Endothelial cell of umbilical vein (primary cell): ENCODE results near the gene KLK5. TPM values are rescaled to one million over a fixed set of nuclear protein-coding genes. Genes with fewer than 3 reads are reported as not detected.

Experiments used
- BruUV-seq: library from RNA; stranded (reverse); fragments of 400-500 nt; replicated peaks from 2 replicates; lab custom pipeline; 2021; lab: Mats Ljungman, UMichigan
- CTCF ChIA-PET: fragments of 300-600, 350-600 bp; sonication (Branson Sonifier 250); formaldehyde crosslinking; loops from one replicate; lab custom pipeline; 2021; ENCODE audit warnings: antibody characterized with exemption, inconsistent platforms; lab: Charles Lee
- POLR2A ChIA-PET: fragments of 300-600, 350-600 bp; sonication (Branson Sonifier 250); formaldehyde crosslinking; loops from one replicate; lab custom pipeline; 2021; ENCODE audit warnings: antibody characterized with exemption, inconsistent platforms; lab: Charles Lee
- DNase-seq: peaks from one replicate; pipeline ENCODE4 v3.0.0-alpha.2; 2011; ENCODE audit warnings: low read depth, low spot score
- FAIRE-seq: peaks from 2 replicates; lab custom pipeline; 2011; peaks lifted over from hg19 to GRCh38; lab: Jason Lieb, UNC
- H2AFZ ChIP-seq: 2 replicates; pipeline ENCODE4 v1.6.0; 2012; ENCODE audit warnings: low read depth, low read length, control low read depth, inconsistent platforms
- H3K27ac ChIP-seq: 2 replicates; pipeline ENCODE4 v1.5.1; 2011; ENCODE audit warnings: low read depth, mild to moderate bottlenecking, control low read depth, low read length, moderate library complexity; ENCODE audit not compliant: insufficient read depth
- H3K27me3 ChIP-seq, 2 experiments: 2 replicates each; pipeline versions ENCODE4 v1.6.0 to v1.6.1; 2011; ENCODE audit warnings: low read length in 2 of 2, mixed read lengths in 1 of 2; ENCODE audit not compliant: control insufficient read depth in 2 of 2, insufficient read depth in 2 of 2
- H3K36me3 ChIP-seq, 2 experiments: 2 replicates in 1 of 2; 3 replicates in 1 of 2; pipeline ENCODE4 v1.5.1; 2011; ENCODE audit warnings: low read length in 2 of 2, mild to moderate bottlenecking in 1 of 2, moderate library complexity in 1 of 2; ENCODE audit not compliant: control insufficient read depth in 2 of 2, insufficient read depth in 2 of 2; ENCODE audit errors: extremely low read depth in 1 of 2
- H3K4me1 ChIP-seq: 3 replicates; pipeline ENCODE4 v1.5.1; 2011; ENCODE audit warnings: mild to moderate bottlenecking, low read length; ENCODE audit not compliant: control insufficient read depth, insufficient read depth; ENCODE audit errors: extremely low read depth
- H3K4me2 ChIP-seq: 2 replicates; pipeline ENCODE4 v1.6.1; 2011; ENCODE audit warnings: low read length, control low read depth, mixed read lengths; ENCODE audit not compliant: insufficient read depth
- H3K4me3 ChIP-seq, 3 experiments: fragments of 200-600 bp in 1 of 3; sonication (generic), shearing (Covaris generic) in 1 of 3; replicated peaks in 1 of 3; 2 replicates each; pipeline ENCODE4 v1.5.1; 2011 to 2016; ENCODE audit warnings: control low read depth in 3 of 3, low read length in 3 of 3, mild to moderate bottlenecking in 2 of 3, inconsistent platforms in 1 of 3, low read depth in 1 of 3, moderate library complexity in 1 of 3; ENCODE audit not compliant: insufficient read depth in 1 of 3
- H3K79me2 ChIP-seq: 2 replicates; pipeline ENCODE4 v1.6.0; 2012; ENCODE audit warnings: low read length, inconsistent platforms; ENCODE audit not compliant: control insufficient read depth, insufficient read depth
- H3K9ac ChIP-seq: replicated peaks from 2 replicates; pipeline ENCODE3; 2011; ENCODE audit warnings: low read length, control low read depth; ENCODE audit not compliant: insufficient read depth; ENCODE audit errors: extremely low read depth
- H3K9me1 ChIP-seq: replicated peaks from 3 replicates; pipeline ENCODE4 v1.6.0; 2011; ENCODE audit warnings: mild to moderate bottlenecking, low read length; ENCODE audit not compliant: control insufficient read depth, insufficient read depth; ENCODE audit errors: extremely low read depth
- H3K9me3 ChIP-seq: replicated peaks from 2 replicates; pipeline ENCODE4 v1.5.1; 2012; ENCODE audit warnings: low read length, inconsistent platforms; ENCODE audit not compliant: control insufficient read depth, insufficient read depth
- H4K20me1 ChIP-seq: replicated peaks from 2 replicates; pipeline ENCODE3; 2011; ENCODE audit warnings: mild to moderate bottlenecking, low read length; ENCODE audit not compliant: control insufficient read depth, insufficient read depth; ENCODE audit errors: extremely low read depth
- CTCF ChIP-seq, 2 donors: IDR thresholded peaks; 1 replicate in 1 of 2; 2 replicates in 1 of 2; pipeline ENCODE4 v1.5.1; 2011; ENCODE audit warnings: low read length in 2 of 2, mild to moderate bottlenecking in 2 of 2, moderate library complexity in 2 of 2, control low read depth in 1 of 2, inconsistent platforms in 1 of 2, low read depth in 1 of 2; ENCODE audit not compliant: insufficient read depth in 1 of 2; ENCODE audit errors: extremely low read depth in 1 of 2
- EZH2 ChIP-seq: IDR thresholded peaks from 2 replicates; pipeline ENCODE4 v1.6.1; 2012; ENCODE audit warnings: borderline replicate concordance, low read depth, mild to moderate bottlenecking, moderate library complexity, low read length, inconsistent platforms; ENCODE audit not compliant: severe bottlenecking
- FOS ChIP-seq: IDR thresholded peaks from 2 replicates; pipeline ENCODE4 v1.6.1; 2011; ENCODE audit warnings: mild to moderate bottlenecking, low read length, moderate library complexity, borderline replicate concordance; ENCODE audit not compliant: insufficient read depth
- GATA2 ChIP-seq: IDR thresholded peaks from 2 replicates; pipeline ENCODE4 v1.7.0; 2011; ENCODE audit warnings: low read depth, mild to moderate bottlenecking, moderate library complexity, mixed read lengths, low read length; ENCODE audit not compliant: insufficient read length, insufficient read depth
- JUN ChIP-seq: IDR thresholded peaks from 2 replicates; pipeline ENCODE4 v1.6.1; 2011; ENCODE audit warnings: borderline replicate concordance, low read depth; ENCODE audit not compliant: insufficient read length, insufficient read depth
- MAX ChIP-seq: IDR thresholded peaks from 2 replicates; pipeline ENCODE4 v1.6.1; 2011; ENCODE audit not compliant: insufficient read depth, insufficient read length
- MYC ChIP-seq: IDR thresholded peaks from one replicate; pipeline ENCODE4 v1.6.1; 2011; ENCODE audit warnings: mild to moderate bottlenecking, low read depth, low read length
- POLR2A ChIP-seq: IDR thresholded peaks from 2 replicates; pipeline ENCODE4 v1.6.1; 2012; ENCODE audit warnings: low read depth, mild to moderate bottlenecking, control low read depth, low read length
- POLR2AphosphoS5 ChIP-seq: IDR thresholded peaks from 2 replicates; pipeline ENCODE4 v1.6.1; 2012; ENCODE audit warnings: low read depth, mild to moderate bottlenecking, control low read depth, low read length, moderate library complexity; ENCODE audit not compliant: insufficient read depth
- dilution Hi-C: fragments of 300-500 bp; cut with MboI; formaldehyde crosslinking; loops from one replicate; pipeline ENCODE4 v1.15.0; 2019; ENCODE audit warnings: low sequenced_read_pairs; ENCODE audit not compliant: extremely low pct_ligation_motif_present
- intact Hi-C: fragments of 100-400 bp; cut with micrococcal nuclease; formaldehyde crosslinking; loops from one replicate; pipeline ENCODE4 v1.10.0; 2022
- polyA plus RNA-seq, 4 experiments: library from polyadenylated mRNA; depleted of rRNA in 3 of 4; stranded (reverse) in 3 of 4; unstranded in 1 of 4; fragments of >200 nt; gene quantifications; 2 replicates each; pipeline versions ENCODE4 v1.2.1 to v1.2.3, GENCODE V29; 2011 to 2012; ENCODE audit warnings: missing spikeins in 1 of 4
- total RNA-seq: library from RNA; stranded (reverse); gene quantifications from 2 replicates; pipeline ENCODE4 v1.2.3, GENCODE V29; 2021

Gene KLK5
- total and polyA plus RNA-seq, 2 donors (not counting 3 experiments of a cell fraction or from before 2014, with no cell fraction given), result not detected

- no peak overlapping the region for H3K9ac ChIP-seq
- TF ChIP-seq MAX (no peak), EZH2 (no peak), POLR2A (no peak), CTCF (IDR thresholded peaks at IDR 0.05; ENCODE audit: extremely low read depth in 1 of 2, insufficient read depth in 1 of 2, low read depth in 1 of 2, low read length in 2 of 2) (no peak), GATA2 (no peak), FOS (no peak), MYC (no peak), JUN (no peak), POLR2AphosphoS5 (no peak)
- ChIA-PET CTCF (interaction anchor here (0.6 to 1.6 kb wide), 2 partner anchors 23 to 25 kb away, joined by 3 to 12 read pairs; no protein-coding TSS in a partner anchor), POLR2A (no interaction called here)
- H3K79me2 ChIP-seq, result no peaks in the 10 kb centered on the region
- DNase-seq (no peak), FAIRE-seq (no peak)
- no peaks in the 10 kb centered on the region for H4K20me1 ChIP-seq
- H3K4me2 ChIP-seq, result no peak overlapping the region
- H3K9me1 ChIP-seq, result no peaks in the 10 kb centered on the region
- no peaks in the 10 kb centered on the region for H3K4me1 ChIP-seq
- intact Hi-C loops, result no loop called here
- no peak overlapping the region for H3K27ac ChIP-seq
- no peak overlapping the region for H3K4me3 ChIP-seq
- no peaks in the 10 kb centered on the region for H3K9me3 ChIP-seq
- no TSS peak for BruUV-seq
- H3K27me3 ChIP-seq, result no peaks in the 10 kb centered on the region
- no peaks in the 10 kb centered on the region for H3K36me3 ChIP-seq
- no peak overlapping the region for H2AFZ ChIP-seq
- dilution Hi-C loops, result no loop called here
Measured at GRCh38 chr19:50947123-50947522, 5.7 kb downstream of the KLK5 start.
